GM12872 (cell line): ENCODE results near the gene NETO1.

ENCODE experiments used
- TF ChIP-seq, protein P1 (sequence below): IDR thresholded peaks from 3 replicates; pipeline ENCODE4 v1.5.1; 2011; ENCODE audit warnings: low read depth, mild to moderate bottlenecking, low read length, moderate library complexity; ENCODE audit not compliant: insufficient read depth

Gene NETO1

GRCh38 chr18:72878561-72878960 lies 10.8 kb upstream of the NETO1 start:
- TF ChIP-seq, protein P1, sequence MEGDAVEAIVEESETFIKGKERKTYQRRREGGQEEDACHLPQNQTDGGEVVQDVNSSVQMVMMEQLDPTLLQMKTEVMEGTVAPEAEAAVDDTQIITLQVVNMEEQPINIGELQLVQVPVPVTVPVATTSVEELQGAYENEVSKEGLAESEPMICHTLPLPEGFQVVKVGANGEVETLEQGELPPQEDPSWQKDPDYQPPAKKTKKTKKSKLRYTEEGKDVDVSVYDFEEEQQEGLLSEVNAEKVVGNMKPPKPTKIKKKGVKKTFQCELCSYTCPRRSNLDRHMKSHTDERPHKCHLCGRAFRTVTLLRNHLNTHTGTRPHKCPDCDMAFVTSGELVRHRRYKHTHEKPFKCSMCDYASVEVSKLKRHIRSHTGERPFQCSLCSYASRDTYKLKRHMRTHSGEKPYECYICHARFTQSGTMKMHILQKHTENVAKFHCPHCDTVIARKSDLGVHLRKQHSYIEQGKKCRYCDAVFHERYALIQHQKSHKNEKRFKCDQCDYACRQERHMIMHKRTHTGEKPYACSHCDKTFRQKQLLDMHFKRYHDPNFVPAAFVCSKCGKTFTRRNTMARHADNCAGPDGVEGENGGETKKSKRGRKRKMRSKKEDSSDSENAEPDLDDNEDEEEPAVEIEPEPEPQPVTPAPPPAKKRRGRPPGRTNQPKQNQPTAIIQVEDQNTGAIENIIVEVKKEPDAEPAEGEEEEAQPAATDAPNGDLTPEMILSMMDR = no peak

DNA sequence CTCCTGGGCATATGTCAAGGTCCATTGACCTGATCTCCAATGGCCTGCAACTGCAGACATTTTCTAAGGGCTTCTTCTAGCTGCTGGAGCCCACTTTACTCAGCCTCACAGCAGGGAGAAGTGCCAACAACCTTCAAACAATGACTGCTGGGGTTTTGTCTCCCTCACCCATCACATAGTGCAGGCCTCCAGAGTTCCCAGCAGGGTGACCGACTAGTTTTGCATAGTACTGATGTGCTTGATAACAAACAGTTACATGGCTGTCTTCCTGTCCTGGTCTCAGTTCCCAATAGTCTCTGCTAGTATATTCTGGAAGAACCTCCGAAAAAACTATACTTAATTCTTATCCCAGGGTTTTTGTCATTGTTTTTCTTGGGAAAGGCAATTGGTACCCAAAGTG lies 10.4 kb upstream of the NETO1 start:
- TF ChIP-seq, protein P1 = no peak

GRCh38 chr18:72871091-72871490 lies 3.3 kb upstream of the NETO1 start:
- TF ChIP-seq, protein P1 = no peak

DNA sequence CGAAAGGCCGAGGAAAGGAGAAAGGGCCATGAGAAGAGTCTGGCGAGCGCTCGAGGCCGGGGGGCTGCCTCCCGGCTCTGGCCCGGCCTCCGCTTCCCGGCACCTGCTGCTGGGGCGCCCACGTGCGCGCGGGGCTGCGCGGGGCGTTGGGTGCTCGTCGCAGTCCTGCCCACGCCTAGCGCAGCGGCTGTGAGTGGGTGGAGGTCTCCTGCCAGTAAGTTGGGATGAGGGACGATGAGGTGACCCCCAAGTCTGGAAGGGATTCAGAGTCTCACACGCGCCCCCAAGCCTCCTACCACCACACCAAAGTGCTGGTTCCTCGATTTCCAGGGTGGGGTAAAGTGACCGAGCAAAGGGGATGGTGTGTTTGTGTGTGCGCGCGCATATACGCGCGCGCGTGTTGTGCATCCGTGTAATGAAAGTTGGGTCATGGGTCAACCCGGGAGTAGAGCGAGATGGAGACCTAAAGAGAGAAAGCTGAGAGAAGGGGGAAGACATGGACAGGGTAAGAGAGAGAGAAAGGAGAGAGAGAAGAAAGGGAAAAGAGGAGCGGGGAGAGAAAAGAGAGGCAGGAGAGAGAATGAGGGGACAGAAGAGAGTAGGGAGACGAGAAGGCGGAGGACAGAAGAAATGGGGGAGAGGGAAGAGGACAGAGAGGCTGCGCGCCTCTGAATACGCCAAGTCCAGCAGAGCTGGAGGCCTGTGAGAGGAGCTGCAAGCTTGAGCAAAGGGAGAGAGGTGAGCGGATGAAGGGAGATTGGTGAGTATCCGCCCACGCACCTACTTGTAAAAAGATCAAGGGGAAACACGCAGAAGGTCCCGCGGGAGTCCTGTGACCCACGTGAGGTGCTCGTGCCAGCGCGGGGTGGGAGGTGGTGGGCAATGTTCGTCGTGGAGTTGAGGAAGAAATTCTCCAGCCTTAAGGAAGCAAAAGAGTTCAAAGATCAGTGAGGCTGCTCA lies 1.7 kb upstream of the NETO1 start:
- TF ChIP-seq, protein P1 = no peak

GRCh38 chr18:72868585-72869225 lies 918 bp upstream of the NETO1 start:
- TF ChIP-seq, protein P1 = no peak

- TF ChIP-seq, protein P1 = no peak
Observed at GRCh38 chr18:72866901-72867745, 664 bp downstream of the NETO1 start.

DNA sequence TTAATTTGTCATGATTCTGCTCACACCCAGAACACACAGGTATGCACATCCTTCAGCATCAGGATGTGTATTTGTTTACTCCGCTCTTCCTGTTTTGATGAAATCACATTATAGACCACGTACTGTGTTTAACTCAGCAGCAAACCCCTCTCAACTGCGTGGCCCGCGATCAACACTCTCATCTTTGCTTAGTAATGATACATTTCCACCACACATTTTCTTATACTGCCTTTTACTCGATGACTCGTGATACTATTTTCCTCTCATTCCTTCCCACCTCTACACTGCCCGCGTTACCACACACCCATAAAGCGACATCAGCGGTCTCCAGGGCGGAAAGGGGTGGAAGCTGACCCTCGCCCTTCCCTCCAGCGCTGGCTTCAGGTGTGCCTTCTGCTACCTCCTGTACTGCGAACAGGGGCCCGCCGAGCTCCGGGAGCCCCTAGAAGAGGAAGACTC lies 1.3 kb downstream of the NETO1 start:
- TF ChIP-seq, protein P1 = no peak
